Neuron (in vitro differentiated cells): ENCODE results near the gene ITPR2.

Experiments used
- H2AFZ ChIP-seq: one replicate; pipeline ENCODE4 v1.6.1; 2013; ENCODE audit warnings: low read depth, mild to moderate bottlenecking, inconsistent platforms, low read length, moderate library complexity
- H3K27me3 ChIP-seq: one replicate; pipeline ENCODE4 v1.6.1; 2013; ENCODE audit warnings: low read length; ENCODE audit not compliant: insufficient read depth
- H3K36me3 ChIP-seq: one replicate; pipeline ENCODE4 v1.6.1; 2013; ENCODE audit warnings: low read length; ENCODE audit not compliant: insufficient read depth
- H3K4me1 ChIP-seq: one replicate; pipeline ENCODE4 v1.6.1; 2013; ENCODE audit warnings: low read length; ENCODE audit not compliant: insufficient read depth
- H3K4me3 ChIP-seq: 2 replicates; pipeline ENCODE4 v1.5.1; 2013; ENCODE audit warnings: mild to moderate bottlenecking, low read length, moderate library complexity
- H3K9me3 ChIP-seq: one replicate; pipeline ENCODE4 v1.6.1; 2013; ENCODE audit warnings: low read length

The ITPR2 gene

GRCh38 chr12:26389343-26389742 lies 443.7 kb downstream of the ITPR2 start:
- H3K9me3 ChIP-seq = no peaks in the 10 kb centered on the region

GRCh38 chr12:26384536-26384935 lies 448.5 kb downstream of the ITPR2 start:
- H3K27me3 ChIP-seq = no peaks in the 10 kb centered on the region
- H3K36me3 ChIP-seq = no peaks in the 10 kb centered on the region
- no peak overlapping the region for H3K4me3 ChIP-seq
- H3K4me1 ChIP-seq = no peaks in the 10 kb centered on the region
- no peak overlapping the region for H2AFZ ChIP-seq
- H3K9me3 ChIP-seq = peaks cover 2% of the 10 kb centered on the region

More at GRCh38 chr12:26389343-26389742, 443.7 kb downstream of the ITPR2 start:
- Histone ChIP-seq H3K4me1 (no peaks in the 10 kb centered on the region), H3K27me3 (no peaks in the 10 kb centered on the region), H3K36me3 (no peaks in the 10 kb centered on the region), H3K4me3 (no peak overlapping the region), H2AFZ (no peak overlapping the region)

GRCh38 chr12:26383041-26383440 lies 450.0 kb downstream of the ITPR2 start:
- Histone ChIP-seq H3K9me3 (peaks cover 2% of the 10 kb centered on the region), H3K4me3 (no peak overlapping the region), H2AFZ (no peak overlapping the region), H3K4me1 (no peaks in the 10 kb centered on the region), H3K27me3 (no peaks in the 10 kb centered on the region), H3K36me3 (no peaks in the 10 kb centered on the region)

GRCh38 chr12:26380897-26381296 lies 452.1 kb downstream of the ITPR2 start:
- Histone ChIP-seq H3K9me3 (peaks cover 2% of the 10 kb centered on the region), H3K4me1 (no peaks in the 10 kb centered on the region), H3K4me3 (no peak overlapping the region), H3K27me3 (no peaks in the 10 kb centered on the region), H3K36me3 (no peaks in the 10 kb centered on the region), H2AFZ (no peak overlapping the region)

- Histone ChIP-seq H3K9me3 (peaks cover 2% of the 10 kb centered on the region), H2AFZ (no peak overlapping the region), H3K36me3 (no peaks in the 10 kb centered on the region), H3K27me3 (no peaks in the 10 kb centered on the region), H3K4me3 (no peak overlapping the region), H3K4me1 (no peaks in the 10 kb centered on the region)
These were observed 453.1 kb downstream of the ITPR2 start for GRCh38 chr12:26379777-26380467.

- no peaks in the 10 kb centered on the region for H3K36me3 ChIP-seq
- peaks cover 2% of the 10 kb centered on the region for H3K9me3 ChIP-seq
- H3K4me3 ChIP-seq = no peak overlapping the region
- H3K4me1 ChIP-seq = no peaks in the 10 kb centered on the region
- no peaks in the 10 kb centered on the region for H3K27me3 ChIP-seq
- H2AFZ ChIP-seq = no peak overlapping the region
These were observed 454.3 kb downstream of the ITPR2 start for GRCh38 chr12:26378711-26379110.

- H3K36me3 ChIP-seq = no peaks in the 10 kb centered on the region
- no peaks in the 10 kb centered on the region for H3K27me3 ChIP-seq
- no peak overlapping the region for H3K4me3 ChIP-seq
- H3K9me3 ChIP-seq = no peaks in the 10 kb centered on the region
- H3K4me1 ChIP-seq = no peaks in the 10 kb centered on the region
- no peak overlapping the region for H2AFZ ChIP-seq
These were observed 457.9 kb downstream of the ITPR2 start for GRCh38 chr12:26374934-26375680.

- H3K27me3 ChIP-seq = no peaks in the 10 kb centered on the region
- no peak overlapping the region for H2AFZ ChIP-seq
- H3K4me1 ChIP-seq = no peaks in the 10 kb centered on the region
- no peaks in the 10 kb centered on the region for H3K36me3 ChIP-seq
- H3K4me3 ChIP-seq = no peak overlapping the region
- H3K9me3 ChIP-seq = no peaks in the 10 kb centered on the region
These were observed 459.1 kb downstream of the ITPR2 start for GRCh38 chr12:26373606-26374495.

- H3K36me3 ChIP-seq = no peaks in the 10 kb centered on the region
- H3K27me3 ChIP-seq = no peaks in the 10 kb centered on the region
- H3K4me3 ChIP-seq = no peak overlapping the region
- no peaks in the 10 kb centered on the region for H3K9me3 ChIP-seq
- H2AFZ ChIP-seq = no peak overlapping the region
- no peaks in the 10 kb centered on the region for H3K4me1 ChIP-seq
These were observed 460.1 kb downstream of the ITPR2 start for GRCh38 chr12:26372866-26373265.

GRCh38 chr12:26370098-26370497 lies 462.9 kb downstream of the ITPR2 start:
- no peaks in the 10 kb centered on the region for H3K27me3 ChIP-seq
- no peaks in the 10 kb centered on the region for H3K36me3 ChIP-seq
- no peaks in the 10 kb centered on the region for H3K4me1 ChIP-seq
- H3K9me3 ChIP-seq = no peaks in the 10 kb centered on the region
- no peak overlapping the region for H3K4me3 ChIP-seq
- no peak overlapping the region for H2AFZ ChIP-seq

- no peaks in the 10 kb centered on the region for H3K27me3 ChIP-seq
- no peaks in the 10 kb centered on the region for H3K36me3 ChIP-seq
- no peaks in the 10 kb centered on the region for H3K9me3 ChIP-seq
- H3K4me1 ChIP-seq = no peaks in the 10 kb centered on the region
- no peak overlapping the region for H2AFZ ChIP-seq
- no peak overlapping the region for H3K4me3 ChIP-seq
These were observed 463.4 kb downstream of the ITPR2 start for GRCh38 chr12:26369588-26369987.

GRCh38 chr12:26367991-26368730 lies 464.8 kb downstream of the ITPR2 start:
- Histone ChIP-seq H2AFZ (no peak overlapping the region), H3K27me3 (no peaks in the 10 kb centered on the region), H3K4me3 (no peak overlapping the region), H3K9me3 (no peaks in the 10 kb centered on the region), H3K36me3 (no peaks in the 10 kb centered on the region), H3K4me1 (no peaks in the 10 kb centered on the region)
